LNCaP clone FGC (cell line): ENCODE data around the gene TIAL1.

ENCODE experiments used
- DNase-seq: peaks from one replicate; pipeline ENCODE4 v3.0.0-alpha.2; 2011; ENCODE audit warnings: low read depth
- H3K4me3 ChIP-seq: 2 replicates; pipeline ENCODE4 v1.5.1; 2011; ENCODE audit warnings: mild to moderate bottlenecking, low read depth, low read length, control low read depth
- CTCF ChIP-seq: IDR thresholded peaks from 2 replicates; pipeline ENCODE4 v1.5.1; 2012; ENCODE audit warnings: mild to moderate bottlenecking; ENCODE audit not compliant: control insufficient read depth, insufficient read depth; ENCODE audit errors: extremely low read depth

The TIAL1 gene

GRCh38 chr10:119526149-119526548, 70.6 kb downstream of the TIAL1 start:
- no peak overlapping the region for H3K4me3 ChIP-seq
- TF ChIP-seq CTCF: no peak
- no peak for DNase-seq

GRCh38 chr10:119525116-119525515, 71.6 kb downstream of the TIAL1 start:
- no peak overlapping the region for H3K4me3 ChIP-seq
- no peak for TF ChIP-seq CTCF
- DNase-seq: no peak

DNA sequence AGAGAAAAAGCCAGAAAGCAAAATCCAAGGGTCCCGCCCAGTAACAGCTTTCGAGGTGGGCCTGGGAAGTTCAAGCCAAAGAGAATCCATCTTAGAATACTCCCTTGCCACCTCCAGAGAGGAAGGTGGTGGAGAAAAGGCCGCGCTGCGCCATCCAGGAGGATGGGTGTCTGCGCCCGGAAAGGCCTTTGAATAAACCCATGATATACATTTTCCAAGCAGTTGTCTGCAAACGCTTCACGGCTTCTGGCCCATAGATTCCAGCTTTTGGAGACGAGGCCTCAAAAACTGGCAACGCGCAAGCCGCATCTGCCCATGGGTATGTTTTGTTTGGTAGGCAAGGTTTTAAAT, 72.1 kb downstream of the TIAL1 start:
- no peak for DNase-seq
- H3K4me3 ChIP-seq: no peak overlapping the region
- no peak for TF ChIP-seq CTCF

DNA sequence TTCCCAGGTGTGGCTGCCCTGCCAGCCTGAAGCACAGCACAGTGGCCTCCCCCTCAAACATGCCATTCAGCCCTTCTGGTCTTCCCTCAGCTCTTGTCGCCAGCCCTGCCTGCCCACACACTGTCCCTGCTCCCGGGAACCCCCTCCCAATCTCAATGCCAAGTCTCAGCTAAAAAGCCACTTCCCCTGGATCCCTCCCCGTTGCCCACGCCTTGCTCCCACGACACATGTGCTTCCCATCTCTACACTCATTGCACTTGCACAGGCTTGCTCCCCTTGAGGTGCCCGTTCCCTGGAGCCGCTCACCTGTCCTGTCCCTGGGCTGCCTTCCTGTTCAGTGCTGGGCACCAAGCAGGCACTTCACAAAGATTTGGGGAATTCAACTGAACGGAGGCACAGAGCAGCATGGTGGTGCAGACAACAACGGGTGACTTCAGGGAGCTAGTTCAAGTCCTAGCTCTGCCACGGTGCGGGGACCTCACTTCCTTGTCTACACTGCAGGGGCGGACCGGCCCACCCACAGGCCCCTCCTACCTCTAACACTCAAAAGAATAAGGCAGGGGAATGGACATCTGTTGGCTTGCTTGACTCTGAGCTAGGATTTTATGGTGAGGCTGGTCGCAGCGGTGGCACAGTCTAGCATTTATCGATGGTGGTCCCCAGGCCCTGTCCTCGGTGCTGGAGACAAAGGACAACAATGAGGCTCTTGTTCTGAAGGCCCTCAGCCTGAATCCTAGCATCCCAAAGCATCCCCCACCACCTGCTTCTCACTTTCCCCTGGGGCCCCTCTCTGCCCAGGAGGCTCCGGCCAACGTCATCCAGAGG, 72.7 kb downstream of the TIAL1 start:
- no peak for DNase-seq
- H3K4me3 ChIP-seq: no peak overlapping the region
- TF ChIP-seq CTCF: no peak
